A549 (cell line): ENCODE measurements around the gene TMF1.

Source experiments
- CTCF ChIP-seq: fragments of >200 bp; sonication (Bioruptor Twin); formaldehyde crosslinking; IDR thresholded peaks from 3 replicates; pipeline ENCODE4 v1.5.1; 2016
- EP300 ChIP-seq, 2 experiments: fragments of >200 bp; sonication (Bioruptor Twin); formaldehyde crosslinking; IDR thresholded peaks; 2 replicates in 1 of 2; 3 replicates in 1 of 2; pipeline ENCODE4 v1.6.1; 2016 to 2017
- FOSB ChIP-seq: fragments of 250-450 bp; sonication (Bioruptor Pico); IDR thresholded peaks from 2 replicates; pipeline ENCODE4 v1.5.0; 2020; ENCODE audit warnings: mild to moderate bottlenecking, moderate library complexity
- GATA3 ChIP-seq: IDR thresholded peaks from 2 replicates; pipeline ENCODE4 v1.6.1; 2012; ENCODE audit warnings: borderline replicate concordance
- HOXA7 ChIP-seq: fragments of 250-450 bp; sonication (Bioruptor Pico); IDR thresholded peaks from 2 replicates; pipeline ENCODE4 v1.5.0; 2020; ENCODE audit warnings: mild to moderate bottlenecking, moderate library complexity
- JUN ChIP-seq, 2 experiments: fragments of >200 bp; sonication (Bioruptor Twin); formaldehyde crosslinking; IDR thresholded peaks; 2 replicates in 1 of 2; 3 replicates in 1 of 2; pipeline ENCODE4 v1.6.1; 2016 to 2017
- JUNB ChIP-seq: fragments of >200 bp; sonication (Bioruptor Twin); formaldehyde crosslinking; IDR thresholded peaks from 2 replicates; pipeline ENCODE4 v1.6.1; 2016
- MAX ChIP-seq: IDR thresholded peaks from 2 replicates; pipeline ENCODE4 v1.6.1; 2012
- POLR2A ChIP-seq: IDR thresholded peaks from 2 replicates; pipeline ENCODE4 v1.6.1; 2012; ENCODE audit warnings: mild to moderate bottlenecking, low read length
- RAD21 ChIP-seq, 2 experiments: fragments of >200 bp in 1 of 2; sonication (Bioruptor Twin) in 1 of 2; formaldehyde crosslinking in 1 of 2; IDR thresholded peaks in 1 of 2; conservative IDR thresholded peaks in 1 of 2; 2 replicates in 1 of 2; 3 replicates in 1 of 2; pipeline ENCODE4 v1.6.1; 2012 to 2018; ENCODE audit warnings: inconsistent platforms in 1 of 2
- RARB ChIP-seq: fragments of 250-450 bp; sonication (Bioruptor Pico); IDR thresholded peaks from 2 replicates; pipeline ENCODE4 v1.8.0; 2021; ENCODE audit warnings: mild to moderate bottlenecking, moderate library complexity
- SREBF2 ChIP-seq: fragments of 450-650 bp; IDR thresholded peaks from 2 replicates; pipeline ENCODE4 v1.6.1; 2014; ENCODE audit warnings: mild to moderate bottlenecking, moderate library complexity
- USF2 ChIP-seq: fragments of 450-650 bp; IDR thresholded peaks from 2 replicates; pipeline ENCODE4 v1.6.1; 2014; ENCODE audit warnings: antibody characterized with exemption

DNA sequence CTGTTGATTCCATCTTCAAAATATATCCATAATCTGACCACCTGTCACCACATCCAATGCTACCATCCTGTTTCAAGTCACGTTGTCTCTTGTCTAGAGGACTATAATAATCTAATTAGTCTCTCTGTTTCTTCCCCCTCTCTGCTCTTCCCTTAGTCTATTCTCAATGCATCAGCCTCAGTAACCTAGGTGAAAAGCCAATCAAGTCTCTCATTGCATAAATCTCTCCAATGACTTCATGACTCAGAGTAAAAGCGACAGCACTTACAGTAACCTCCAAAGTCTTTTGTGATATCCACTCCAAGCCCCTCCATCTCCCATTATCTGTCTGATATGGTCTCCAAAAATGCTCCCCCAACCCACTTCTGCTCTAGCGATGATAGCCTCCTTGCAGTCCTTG lies 20.8 kb upstream of the TMF1 start:
- TF ChIP-seq POLR2A (no peak), HOXA7 (CRISPR knock-in tag) (no peak), USF2 (no peak), RARB (CRISPR knock-in tag) (no peak), JUN (IDR thresholded peaks at IDR 0.05) (no peak), CTCF (no peak), GATA3 (no peak), FOSB (CRISPR knock-in tag) (no peak), JUNB (no peak), EP300 (IDR thresholded peaks at IDR 0.05) (no peak), MAX (no peak), RAD21 (conservative IDR thresholded peaks at IDR 0.05 in 1 of 2, IDR thresholded peaks at IDR 0.05 in 1 of 2) (no peak), SREBF2 (no peak)
